Endometrium (tissue), 2 donors: ENCODE data around the gene CREBL2.
"Not testable (repeated sequence)": the region's sequence is repeated elsewhere in the genome, so short reads cannot be mapped to it uniquely, and the experiment has no call there.

Experiments used
- FAIRE-seq: peaks from 2 replicates; lab custom pipeline; 2012; peaks lifted over from hg19 to GRCh38; lab: Jason Lieb, UNC
- donor health status: control.
- donor health status: control.

Gene CREBL2

GRCh38 chr12:12598864-12599263, 12.8 kb upstream of the CREBL2 start:
- no peak for FAIRE-seq

DNA sequence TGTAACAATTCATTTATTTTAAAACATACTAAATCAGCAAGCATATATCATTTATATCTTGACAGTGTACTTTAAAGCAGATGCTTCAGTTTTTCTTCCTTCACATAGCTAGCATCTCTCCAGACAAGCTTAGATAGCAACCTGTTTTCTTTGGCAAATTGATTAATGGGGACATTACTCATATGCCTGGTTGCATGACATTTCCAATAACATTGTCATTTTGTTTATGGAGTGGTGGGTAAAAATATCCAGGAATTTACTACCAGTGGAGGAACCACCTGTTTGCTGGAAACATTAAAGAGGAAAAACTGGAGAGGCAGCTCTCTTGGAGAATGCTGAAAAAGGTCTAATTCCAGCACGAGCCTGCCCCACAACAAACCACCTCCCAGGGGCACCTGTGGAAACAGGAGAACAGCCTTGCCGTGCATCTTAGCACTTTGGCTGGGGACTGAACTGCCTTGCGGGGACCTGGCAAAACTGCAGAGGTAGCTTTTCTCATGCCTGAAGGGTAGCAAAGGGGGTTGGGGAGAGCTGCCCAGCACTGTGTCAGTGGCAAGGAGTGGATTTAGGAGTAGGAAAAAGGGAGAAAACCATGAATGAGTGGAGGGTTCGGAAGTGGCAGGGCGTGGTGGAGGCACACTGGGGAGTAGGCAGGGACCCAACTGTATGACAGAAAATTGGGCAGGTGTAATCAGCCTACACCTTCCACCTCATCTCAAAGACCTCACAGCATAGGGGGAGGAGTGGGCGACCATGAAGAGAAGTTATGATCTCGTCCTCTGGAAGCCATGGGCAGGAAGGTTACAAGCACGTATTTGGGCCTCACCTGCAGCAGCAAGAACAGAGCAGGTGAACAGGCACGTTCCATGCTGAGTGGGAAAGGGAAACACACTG, 11.7 kb upstream of the CREBL2 start:
- FAIRE-seq: no peak

DNA sequence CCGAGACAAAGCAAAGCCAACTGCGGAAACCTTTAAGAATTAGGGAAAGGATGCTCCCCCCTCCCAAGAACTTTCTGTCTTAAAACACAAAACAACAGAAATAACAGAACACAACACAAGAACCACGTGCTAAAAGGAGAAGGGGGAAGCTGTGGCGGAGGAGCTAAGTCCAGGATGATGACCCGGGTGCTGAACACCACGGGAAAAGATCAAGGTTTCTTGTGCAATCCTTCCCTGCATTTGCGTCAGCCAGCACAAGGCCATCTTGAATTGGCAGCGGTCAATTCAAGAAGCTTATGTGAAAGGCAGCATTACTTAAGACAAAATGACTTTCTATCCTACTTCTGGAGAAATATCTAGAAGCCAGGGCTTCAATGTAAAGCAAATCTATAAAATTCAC, 11.0 kb upstream of the CREBL2 start:
- no peak for FAIRE-seq

- FAIRE-seq: no peak
These were observed 6.9 kb upstream of the CREBL2 start for GRCh38 chr12:12604740-12605139.

- no peak for FAIRE-seq
These were observed 4.7 kb upstream of the CREBL2 start for GRCh38 chr12:12606781-12607589.

GRCh38 chr12:12608557-12608957, 3.1 kb upstream of the CREBL2 start:
- no peak for FAIRE-seq

- no peak for FAIRE-seq
These were observed 2.0 kb upstream of the CREBL2 start for GRCh38 chr12:12609692-12610091.

DNA sequence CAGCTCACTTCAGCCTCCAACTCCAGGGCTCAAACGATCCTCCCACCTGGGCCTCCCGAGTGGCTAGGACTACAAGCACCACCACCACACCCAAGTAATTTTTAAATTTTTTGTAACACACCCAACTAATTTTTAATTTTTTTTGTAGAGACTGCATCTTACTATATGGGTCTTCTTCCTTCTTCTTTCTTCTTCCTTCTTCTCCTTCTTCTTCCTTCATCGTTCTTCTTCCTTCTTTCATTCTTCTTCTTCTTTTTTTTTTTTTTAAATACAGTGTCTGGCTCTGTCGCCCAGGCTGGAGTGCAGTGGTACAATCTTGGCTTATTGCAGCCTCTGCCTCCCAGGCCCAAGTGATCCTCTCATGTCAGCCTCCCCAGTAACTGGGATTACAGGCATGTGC, 965 bp upstream of the CREBL2 start:
- FAIRE-seq: no peak

DNA sequence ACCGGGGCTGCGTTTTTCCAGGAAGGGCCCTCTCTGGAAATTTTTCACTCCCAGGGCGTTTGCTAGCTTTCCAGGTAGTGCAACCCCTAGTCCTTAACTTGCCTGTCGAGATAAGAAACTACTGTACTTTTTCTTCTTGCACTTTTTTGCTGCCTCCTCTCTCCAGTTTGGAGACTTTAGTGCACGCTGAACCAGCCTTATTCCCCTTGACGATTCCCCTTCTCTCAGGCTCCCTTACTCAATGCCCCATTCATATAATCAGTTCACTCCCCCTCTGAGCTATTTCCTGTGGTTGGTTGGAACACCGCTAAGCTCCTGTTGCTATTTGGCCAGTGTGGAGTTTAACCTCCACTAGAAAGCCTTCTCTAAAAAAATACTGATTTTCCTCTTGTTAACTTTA, 682 bp downstream of the CREBL2 start:
- no peak for FAIRE-seq

GRCh38 chr12:12613344-12613743, 1.7 kb downstream of the CREBL2 start:
- FAIRE-seq: no peak

GRCh38 chr12:12614342-12614741, 2.7 kb downstream of the CREBL2 start:
- FAIRE-seq: no peak

DNA sequence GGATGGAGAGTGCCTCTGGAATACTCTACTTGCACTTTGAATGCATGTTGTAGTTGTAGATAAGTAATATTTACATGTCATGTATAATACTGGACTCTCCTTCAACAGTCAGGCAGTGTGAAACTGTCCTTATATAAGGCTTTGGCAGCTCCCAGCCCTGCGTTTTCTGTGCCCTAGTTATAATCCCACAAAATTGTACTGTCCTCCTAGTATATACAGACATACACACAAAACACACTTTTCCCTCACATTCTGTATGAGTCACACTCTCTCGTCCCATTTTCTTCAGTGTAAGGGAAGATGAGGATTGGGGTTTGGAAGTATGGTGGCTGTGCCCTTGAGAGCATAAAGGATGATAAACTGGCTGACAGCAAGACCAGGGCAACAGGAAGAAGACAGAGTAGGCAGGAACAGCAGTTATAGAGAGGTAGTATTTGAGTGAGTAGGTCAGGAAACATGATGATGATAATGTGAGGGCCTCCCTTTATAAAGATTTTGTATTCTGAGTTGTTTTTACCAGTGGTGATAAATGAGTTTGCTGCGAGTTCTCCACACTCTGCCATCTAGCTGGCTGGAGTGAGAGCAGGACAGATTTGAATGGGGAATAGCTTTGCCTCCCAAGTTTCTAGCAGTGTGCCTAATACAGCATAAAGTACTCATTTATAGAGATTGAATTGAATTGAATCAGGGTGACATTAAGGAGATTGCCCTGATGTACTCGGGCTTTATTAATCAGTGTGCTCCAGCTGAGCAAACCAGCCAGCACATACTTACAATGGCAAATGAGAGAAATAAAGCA, 5.0 kb downstream of the CREBL2 start:
- FAIRE-seq: no peak

DNA sequence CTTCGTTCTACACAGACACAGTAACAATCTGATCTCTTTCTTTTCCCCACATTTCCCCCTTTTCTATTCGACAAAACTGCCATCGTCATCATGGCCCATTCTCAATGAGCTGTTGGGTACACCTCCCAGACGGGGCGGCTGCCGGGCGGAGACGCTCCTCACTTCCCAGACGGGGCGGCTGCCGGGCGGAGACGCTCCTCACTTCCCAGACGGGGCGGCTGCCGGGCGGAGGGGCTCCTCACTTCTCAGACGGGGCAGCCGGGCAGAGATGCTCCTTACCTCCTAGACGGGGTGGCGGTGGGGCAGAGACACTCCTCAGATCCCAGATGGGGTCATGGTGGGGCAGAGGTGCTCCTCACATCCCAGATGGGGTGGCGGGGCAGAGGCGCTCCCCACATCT, 6.4 kb downstream of the CREBL2 start:
- not testable (repeated sequence) for FAIRE-seq

DNA sequence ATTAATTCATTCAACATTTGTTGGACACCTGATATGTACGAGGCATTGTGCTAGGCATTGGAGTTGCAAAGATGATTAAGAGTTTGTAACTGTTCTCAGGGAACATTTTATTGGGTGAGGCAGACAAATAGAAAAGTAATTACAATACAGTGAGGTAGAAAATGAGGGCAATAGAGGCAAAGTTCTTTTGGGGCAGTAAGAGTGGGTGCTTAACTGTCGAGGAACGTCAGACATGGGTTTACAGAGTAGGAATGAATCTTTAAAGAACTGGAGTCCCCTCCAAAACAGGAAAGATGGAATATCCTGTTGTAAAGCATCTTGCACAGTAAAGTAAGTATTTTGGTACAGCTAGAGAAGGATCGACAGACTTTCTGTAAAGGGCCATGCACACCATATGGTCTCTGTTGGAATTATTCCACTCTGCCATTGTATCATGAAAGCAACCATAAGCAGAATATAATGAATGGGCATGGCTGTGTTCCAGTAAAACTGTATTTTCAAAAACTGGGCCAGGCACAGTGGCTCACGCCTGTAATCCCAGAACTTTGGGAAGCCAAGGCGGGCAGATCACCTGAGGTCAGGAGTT, 9.1 kb downstream of the CREBL2 start:
- no peak for FAIRE-seq

DNA sequence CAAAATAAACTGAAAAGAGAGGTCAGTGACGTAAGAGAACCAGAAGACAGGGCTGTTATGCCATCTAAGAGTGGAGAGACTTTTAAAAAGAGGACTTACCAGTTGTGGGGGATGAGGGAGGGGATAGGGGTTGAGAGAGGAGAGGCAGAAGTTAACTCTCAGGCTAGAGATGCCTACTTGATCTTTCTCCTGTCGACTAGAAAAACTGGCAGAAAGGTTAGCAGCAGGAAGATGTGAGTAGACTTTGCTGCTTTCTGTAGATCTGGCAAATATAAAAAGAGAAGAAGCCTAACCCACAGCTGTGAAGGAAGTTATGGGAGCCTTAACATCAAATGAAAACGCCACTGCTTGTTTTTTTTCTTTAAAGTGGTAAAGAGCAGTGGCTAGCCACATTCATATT, 10.7 kb downstream of the CREBL2 start:
- no peak for FAIRE-seq

GRCh38 chr12:12624498-12624992, 12.9 kb downstream of the CREBL2 start:
- no peak for FAIRE-seq

DNA sequence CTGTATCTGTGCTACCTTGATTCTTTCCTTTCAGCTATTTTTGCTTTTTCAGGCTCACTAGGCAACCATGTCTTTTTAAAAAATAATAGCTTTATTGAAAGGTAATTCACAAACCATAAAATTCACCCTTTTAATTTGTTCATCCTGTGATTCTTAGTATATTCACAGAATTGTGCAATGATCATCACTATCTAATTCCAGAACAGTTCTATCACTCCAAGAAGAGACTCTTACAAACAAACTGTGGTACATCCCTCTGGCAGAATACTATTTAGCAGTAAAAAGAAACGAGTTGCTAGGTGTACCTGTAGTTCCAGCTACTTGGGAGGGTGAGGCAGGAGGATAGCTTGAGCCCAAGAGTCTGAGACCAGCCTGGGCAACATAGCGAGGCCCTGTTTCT, 14.8 kb downstream of the CREBL2 start:
- no peak for FAIRE-seq

GRCh38 chr12:12627308-12627827, 15.7 kb downstream of the CREBL2 start:
- FAIRE-seq: no peak

DNA sequence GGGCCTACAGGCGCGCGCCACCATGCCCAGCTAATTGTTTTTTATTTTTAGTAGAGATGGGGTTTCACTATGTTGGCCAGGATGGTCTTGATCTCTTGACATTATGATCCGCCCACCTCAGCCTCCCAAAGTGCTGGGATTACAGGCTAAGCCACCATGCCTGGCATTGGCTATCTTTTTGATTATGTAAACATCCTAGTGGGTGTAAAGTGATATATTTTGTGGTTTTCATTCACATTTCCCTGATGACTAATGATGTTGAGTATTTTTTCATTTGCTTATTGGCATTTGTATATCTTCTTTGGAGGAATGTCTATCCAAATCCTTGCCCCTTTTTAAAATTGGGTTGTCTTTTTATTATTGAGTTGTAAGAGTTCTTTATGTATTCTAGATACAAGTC, 16.3 kb downstream of the CREBL2 start:
- no peak for FAIRE-seq

- no peak for FAIRE-seq
These were observed 19.2 kb downstream of the CREBL2 start for GRCh38 chr12:12630850-12631249.

- FAIRE-seq: no peak
These were observed 24.0 kb downstream of the CREBL2 start for GRCh38 chr12:12635651-12636050.

DNA sequence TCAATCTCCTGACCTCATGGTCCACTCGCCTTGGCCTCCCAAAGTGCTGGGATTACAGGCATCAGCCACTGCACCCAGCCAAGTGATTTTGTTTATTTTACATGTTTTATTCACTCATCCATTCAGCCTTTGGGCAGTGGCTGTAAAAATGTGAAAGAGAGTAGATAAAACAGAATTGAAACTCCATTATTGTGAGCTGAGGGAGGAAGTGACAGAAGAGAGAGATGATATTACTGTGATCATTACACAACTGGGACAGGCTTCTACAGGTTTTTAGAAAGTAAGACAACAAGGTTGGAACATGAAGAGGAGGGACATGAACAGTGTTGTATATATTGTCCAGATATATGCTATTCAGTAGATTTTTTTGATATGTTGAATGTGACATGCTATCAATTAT, 25.0 kb downstream of the CREBL2 start:
- FAIRE-seq: no peak
